HAP-1 (cell line): Measurements from ENCODE around the gene SOX6.

Experiments
- DNase-seq, 2 experiments: peaks; one replicate each; pipeline ENCODE4 v3.0.0-alpha.2; 2016 to 2020; ENCODE audit warnings: low spot score in 2 of 2
- H3K27me3 ChIP-seq: fragments of 250-450 bp; sonication (Bioruptor Pico); 2 replicates; pipeline ENCODE4 v1.5.1; 2020; ENCODE audit warnings: low read depth, mild to moderate bottlenecking, moderate library complexity
- H3K36me3 ChIP-seq: fragments of 250-450 bp; sonication (Bioruptor Pico); replicated peaks from 2 replicates; pipeline ENCODE4 v1.5.1; 2020; ENCODE audit warnings: mild to moderate bottlenecking
- H3K4me1 ChIP-seq: fragments of 250-450 bp; sonication (Bioruptor Pico); 2 replicates; pipeline ENCODE4 v1.5.1; 2020; ENCODE audit warnings: mild to moderate bottlenecking
- H3K4me3 ChIP-seq: fragments of 250-450 bp; sonication (Bioruptor Pico); 2 replicates; pipeline ENCODE4 v1.5.1; 2020; ENCODE audit warnings: mild to moderate bottlenecking, moderate library complexity
- H3K9me3 ChIP-seq: fragments of 250-450 bp; sonication (Bioruptor Pico); 2 replicates; pipeline ENCODE4 v1.5.1; 2020; ENCODE audit warnings: mild to moderate bottlenecking, moderate library complexity
- in situ Hi-C: fragments of 300-500 bp; cut with MboI; formaldehyde crosslinking; loops from 3 replicates; pipeline ENCODE4 v1.14.3; 2020; ENCODE audit warnings: low sequenced_read_pairs, inconsistent platforms, mixed read lengths

Gene SOX6

DNA sequence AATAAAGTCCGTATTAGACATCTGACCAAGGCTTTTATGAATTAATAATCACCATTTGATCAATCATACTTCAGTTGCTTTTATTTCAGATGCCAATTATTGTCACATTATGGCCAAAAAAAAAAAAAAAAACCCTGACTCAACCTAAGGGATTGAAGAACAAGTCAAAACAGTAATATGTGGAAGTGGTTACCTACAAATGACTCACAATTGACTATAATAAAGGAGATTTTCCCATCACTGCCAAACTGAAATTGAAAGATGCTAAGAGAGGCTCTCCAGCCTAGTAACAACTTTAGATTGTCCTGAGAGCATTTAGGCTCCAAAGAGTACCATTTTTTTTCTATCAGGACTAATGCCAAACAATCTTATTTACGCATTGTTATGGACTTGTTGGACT is 35.2 kb downstream of the SOX6 start:
- no peaks in the 10 kb centered on the region for H3K4me1 ChIP-seq
- in situ Hi-C loops, result no loop called here
- no peaks in the 10 kb centered on the region for H3K9me3 ChIP-seq
- no peaks in the 10 kb centered on the region for H3K36me3 ChIP-seq
- no peaks in the 10 kb centered on the region for H3K27me3 ChIP-seq
- no peak for DNase-seq
- no peak overlapping the region for H3K4me3 ChIP-seq

DNA sequence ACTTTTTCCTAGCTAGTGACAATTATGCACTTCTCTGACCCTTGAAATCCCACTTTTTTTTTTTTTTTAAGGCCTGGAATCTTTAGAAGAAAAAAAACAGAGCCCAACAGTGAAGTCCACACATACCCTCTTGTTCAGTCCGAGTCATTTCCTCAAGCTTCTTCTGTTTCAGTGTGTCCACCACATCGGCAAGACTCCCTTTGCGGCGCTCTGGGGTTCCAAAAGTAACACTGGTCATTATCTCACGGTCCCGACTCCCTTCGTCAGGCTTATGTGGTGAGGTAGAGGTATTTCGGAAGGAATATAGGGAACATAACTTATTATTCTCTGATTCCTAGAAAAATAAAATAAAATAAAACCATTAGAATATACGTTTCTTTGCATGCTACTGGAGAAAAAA is 38.0 kb downstream of the SOX6 start:
- in situ Hi-C loops, result no loop called here
- Histone ChIP-seq H3K36me3 (no peaks in the 10 kb centered on the region), H3K27me3 (no peaks in the 10 kb centered on the region), H3K9me3 (no peaks in the 10 kb centered on the region), H3K4me3 (no peak overlapping the region), H3K4me1 (peaks cover 4% of the 10 kb centered on the region; the same call in 1 of the 2 replicates)
- no peak for DNase-seq

DNA sequence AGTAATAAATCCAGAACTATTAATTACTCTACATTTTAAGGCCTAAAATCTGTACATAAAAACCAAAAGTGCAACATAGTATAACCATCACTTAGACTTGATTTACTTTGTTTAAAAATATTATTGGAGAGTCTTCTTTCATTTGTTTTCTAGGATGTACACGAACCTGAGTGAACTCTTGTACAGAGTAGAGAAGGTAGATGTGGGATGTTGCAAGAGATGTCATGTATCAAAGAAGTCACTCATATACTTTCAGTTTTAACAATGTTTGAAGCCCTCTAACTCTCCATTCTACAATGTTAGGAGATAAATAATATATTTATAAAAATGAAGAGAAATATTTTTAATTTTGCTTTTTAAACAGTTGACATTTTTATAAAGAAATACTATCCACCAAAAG is 38.6 kb downstream of the SOX6 start:
- Histone ChIP-seq H3K36me3 (no peaks in the 10 kb centered on the region), H3K4me1 (peaks cover 4% of the 10 kb centered on the region; the same call in 1 of the 2 replicates), H3K9me3 (no peaks in the 10 kb centered on the region), H3K4me3 (no peak overlapping the region), H3K27me3 (no peaks in the 10 kb centered on the region)
- in situ Hi-C loops, result no loop called here
- DNase-seq, result no peak

DNA sequence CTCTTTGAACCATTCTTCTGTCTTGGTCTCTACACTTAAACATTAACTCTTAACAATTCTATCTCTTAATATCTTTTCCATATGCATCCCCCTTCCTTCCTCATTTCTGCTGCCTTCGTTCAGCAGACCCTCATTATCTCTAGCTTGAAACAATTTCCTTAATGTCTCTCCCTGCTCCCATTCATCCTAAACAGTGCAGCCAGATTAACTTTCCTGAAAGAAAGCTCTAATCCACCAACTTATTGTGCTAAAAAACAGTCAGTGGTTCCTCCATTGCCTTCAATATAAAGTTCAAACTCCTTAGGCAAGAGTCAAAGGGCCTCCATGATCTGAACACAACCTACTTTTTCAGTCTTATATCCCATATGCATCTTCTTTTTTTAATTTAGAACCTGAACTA is 42.5 kb downstream of the SOX6 start:
- H3K9me3 ChIP-seq, result no peaks in the 10 kb centered on the region
- no peak for DNase-seq
- no peaks in the 10 kb centered on the region for H3K27me3 ChIP-seq
- no peaks in the 10 kb centered on the region for H3K36me3 ChIP-seq
- in situ Hi-C loops, result no loop called here
- no peak overlapping the region for H3K4me3 ChIP-seq
- H3K4me1 ChIP-seq, result peaks cover 4% of the 10 kb centered on the region; the same call in 1 of the 2 replicates

- no peaks in the 10 kb centered on the region for H3K27me3 ChIP-seq
- peaks cover 4% of the 10 kb centered on the region; the same call in 1 of the 2 replicates for H3K4me1 ChIP-seq
- H3K4me3 ChIP-seq, result no peak overlapping the region
- in situ Hi-C loops, result no loop called here
- DNase-seq, result no peak
- H3K36me3 ChIP-seq, result no peaks in the 10 kb centered on the region
- no peaks in the 10 kb centered on the region for H3K9me3 ChIP-seq
These were observed 44.0 kb downstream of the SOX6 start for GRCh38 chr11:16312233-16312765.

DNA sequence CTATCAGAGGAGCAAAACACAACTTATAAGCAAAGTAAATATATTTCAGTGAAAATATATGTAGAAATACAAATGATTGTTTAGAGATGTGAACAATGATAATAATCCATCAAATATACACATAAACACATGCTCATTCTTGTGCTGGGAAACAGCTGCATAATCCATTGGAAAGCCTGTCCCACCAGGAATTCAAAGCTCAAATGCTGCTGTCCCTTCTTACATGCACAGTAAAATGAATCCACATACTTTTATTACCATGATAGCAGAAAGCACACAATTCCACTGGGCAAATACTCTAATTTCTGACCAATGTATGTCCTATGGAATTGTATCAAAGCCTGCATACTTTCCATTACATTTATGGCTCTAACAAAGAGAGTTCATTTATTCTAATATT is 44.5 kb downstream of the SOX6 start:
- H3K36me3 ChIP-seq, result no peaks in the 10 kb centered on the region
- no peak overlapping the region for H3K4me3 ChIP-seq
- in situ Hi-C loops, result no loop called here
- H3K9me3 ChIP-seq, result no peaks in the 10 kb centered on the region
- H3K4me1 ChIP-seq, result peaks cover 4% of the 10 kb centered on the region; the same call in 1 of the 2 replicates
- H3K27me3 ChIP-seq, result no peaks in the 10 kb centered on the region
- DNase-seq, result no peak

GRCh38 chr11:16310943-16311342 is 45.4 kb downstream of the SOX6 start:
- Histone ChIP-seq H3K27me3 (no peaks in the 10 kb centered on the region), H3K4me1 (peaks cover 4% of the 10 kb centered on the region; the same call in 1 of the 2 replicates), H3K36me3 (no peaks in the 10 kb centered on the region), H3K4me3 (no peak overlapping the region), H3K9me3 (no peaks in the 10 kb centered on the region)
- in situ Hi-C loops, result no loop called here
- DNase-seq, result no peak

GRCh38 chr11:16309226-16309625 is 47.1 kb downstream of the SOX6 start:
- H3K4me1 ChIP-seq, result peaks cover 4% of the 10 kb centered on the region; the same call in 1 of the 2 replicates
- no peaks in the 10 kb centered on the region for H3K27me3 ChIP-seq
- H3K9me3 ChIP-seq, result no peaks in the 10 kb centered on the region
- no peak overlapping the region for H3K4me3 ChIP-seq
- in situ Hi-C loops, result no loop called here
- H3K36me3 ChIP-seq, result no peaks in the 10 kb centered on the region
- DNase-seq, result no peak

GRCh38 chr11:16301462-16301861 is 54.9 kb downstream of the SOX6 start:
- no peaks in the 10 kb centered on the region for H3K27me3 ChIP-seq
- no peak overlapping the region for H3K4me3 ChIP-seq
- DNase-seq, result no peak
- in situ Hi-C loops, result no loop called here
- no peaks in the 10 kb centered on the region for H3K9me3 ChIP-seq
- no peaks in the 10 kb centered on the region for H3K4me1 ChIP-seq
- H3K36me3 ChIP-seq, result no peaks in the 10 kb centered on the region

- no peaks in the 10 kb centered on the region for H3K4me1 ChIP-seq
- in situ Hi-C loops, result loop anchor here (25.0 kb wide), 1 partner anchor 312 kb away; no protein-coding TSS in a partner anchor
- no peaks in the 10 kb centered on the region for H3K36me3 ChIP-seq
- DNase-seq, result no peak
- no peak overlapping the region for H3K4me3 ChIP-seq
- no peaks in the 10 kb centered on the region for H3K27me3 ChIP-seq
- H3K9me3 ChIP-seq, result no peaks in the 10 kb centered on the region
These were observed 56.2 kb downstream of the SOX6 start for GRCh38 chr11:16299884-16300782.

DNA sequence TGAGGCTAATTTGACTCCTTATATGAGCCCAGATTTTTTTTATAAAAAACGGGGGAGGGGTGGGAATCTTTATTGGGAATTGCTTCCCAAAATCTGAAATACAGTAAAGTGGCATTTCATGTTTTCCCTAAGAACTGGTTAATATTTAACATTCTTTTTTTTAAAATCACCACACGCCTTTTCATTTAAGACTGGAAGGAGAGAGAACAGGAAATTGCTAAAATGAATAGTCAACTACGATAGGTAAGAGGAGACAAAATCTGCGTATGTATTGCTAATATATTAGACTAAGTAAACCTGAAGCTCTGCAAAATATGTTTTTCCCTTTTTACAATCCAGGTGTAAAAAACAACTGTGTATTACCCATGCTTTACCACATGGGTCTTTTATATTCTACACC is 57.0 kb downstream of the SOX6 start:
- Histone ChIP-seq H3K27me3 (no peaks in the 10 kb centered on the region), H3K4me3 (no peak overlapping the region), H3K36me3 (no peaks in the 10 kb centered on the region), H3K9me3 (no peaks in the 10 kb centered on the region), H3K4me1 (no peaks in the 10 kb centered on the region)
- in situ Hi-C loops, result loop anchor here (25.0 kb wide), 1 partner anchor 313 kb away; no protein-coding TSS in a partner anchor
- no peak for DNase-seq

DNA sequence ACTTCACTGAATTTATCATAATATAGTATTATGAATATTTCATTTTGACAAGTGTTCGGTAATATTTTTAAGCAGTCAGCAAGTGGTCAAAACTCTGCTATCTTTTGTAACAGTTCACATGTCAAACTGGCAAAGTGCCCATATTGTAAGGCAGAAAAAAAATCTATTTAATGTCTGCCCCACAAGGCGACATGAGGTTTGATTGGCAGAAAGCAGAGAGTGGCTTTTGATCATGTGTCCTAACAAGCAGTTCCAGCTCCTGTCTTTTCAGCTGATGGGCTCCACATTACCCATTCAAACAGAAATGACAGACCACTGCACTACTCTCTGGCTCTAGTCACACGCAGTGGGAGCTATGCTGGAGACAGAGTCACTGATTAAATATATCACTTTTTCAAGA is 59.0 kb downstream of the SOX6 start:
- Histone ChIP-seq H3K27me3 (no peaks in the 10 kb centered on the region), H3K9me3 (no peaks in the 10 kb centered on the region), H3K36me3 (no peaks in the 10 kb centered on the region), H3K4me3 (no peak overlapping the region), H3K4me1 (peaks cover 14% of the 10 kb centered on the region)
- DNase-seq, result no peak
- in situ Hi-C loops, result loop anchor here (25.0 kb wide), 1 partner anchor 315 kb away; no protein-coding TSS in a partner anchor

DNA sequence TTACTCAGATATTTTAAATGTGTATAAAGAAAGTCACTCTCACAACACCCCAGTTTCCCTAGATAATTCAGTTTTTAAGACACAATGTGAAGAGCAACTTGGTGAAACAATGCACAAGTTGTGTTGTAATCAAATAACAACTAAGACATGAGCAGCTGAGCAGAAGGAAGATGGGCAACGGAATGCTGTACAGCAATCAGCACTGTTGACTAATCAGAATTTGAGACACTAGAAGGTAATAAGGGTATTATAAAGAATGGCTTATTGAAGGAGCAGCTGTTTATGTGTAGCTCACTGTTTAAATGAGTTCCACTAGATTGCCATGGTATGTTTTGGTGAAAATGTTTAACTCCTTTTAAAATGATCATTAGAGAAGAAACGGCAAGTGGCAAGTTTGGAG is 60.1 kb downstream of the SOX6 start:
- DNase-seq, result no peak
- no peaks in the 10 kb centered on the region for H3K9me3 ChIP-seq
- H3K4me1 ChIP-seq, result peaks cover 19% of the 10 kb centered on the region
- H3K27me3 ChIP-seq, result no peaks in the 10 kb centered on the region
- H3K4me3 ChIP-seq, result no peak overlapping the region
- no peaks in the 10 kb centered on the region for H3K36me3 ChIP-seq
- in situ Hi-C loops, result loop anchor here (25.0 kb wide), 1 partner anchor 316 kb away; no protein-coding TSS in a partner anchor

DNA sequence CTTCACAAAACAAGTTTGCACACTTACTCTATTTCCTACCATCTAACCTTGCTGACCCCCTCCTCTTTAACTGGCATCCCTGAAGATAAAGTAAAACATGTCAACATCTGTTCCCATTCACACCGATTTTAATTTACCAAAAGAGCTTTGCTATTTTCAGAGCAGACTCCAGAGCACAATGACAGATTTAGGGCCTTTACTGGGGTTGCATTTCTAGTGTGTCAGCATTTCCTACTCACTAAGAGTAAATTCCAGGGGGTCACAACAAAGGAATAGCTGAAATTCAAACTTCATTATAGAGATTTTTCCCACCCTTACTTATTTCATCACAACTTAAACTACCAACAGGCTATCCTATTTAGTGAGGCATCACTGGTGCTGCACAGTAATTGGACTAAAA is 60.8 kb downstream of the SOX6 start:
- Histone ChIP-seq H3K9me3 (no peaks in the 10 kb centered on the region), H3K36me3 (no peaks in the 10 kb centered on the region), H3K4me1 (peaks cover 21% of the 10 kb centered on the region), H3K27me3 (no peaks in the 10 kb centered on the region), H3K4me3 (no peak overlapping the region)
- in situ Hi-C loops, result loop anchor here (25.0 kb wide), 1 partner anchor 317 kb away; no protein-coding TSS in a partner anchor
- DNase-seq, result no peak
